ENCODE results near the gene ZDHHC20. TPM values are rescaled to one million over a fixed set of nuclear protein-coding genes. Genes with fewer than 3 reads are reported as not detected.
"Not testable (repeated sequence)": the region's sequence is repeated elsewhere in the genome, so short reads cannot be mapped to it uniquely, and the experiment has no call there.

Gene ZDHHC20
- total RNA-seq, 4 donors from 2014 or later: 29.9 to 104 (median 76.9) TPM

DNA sequence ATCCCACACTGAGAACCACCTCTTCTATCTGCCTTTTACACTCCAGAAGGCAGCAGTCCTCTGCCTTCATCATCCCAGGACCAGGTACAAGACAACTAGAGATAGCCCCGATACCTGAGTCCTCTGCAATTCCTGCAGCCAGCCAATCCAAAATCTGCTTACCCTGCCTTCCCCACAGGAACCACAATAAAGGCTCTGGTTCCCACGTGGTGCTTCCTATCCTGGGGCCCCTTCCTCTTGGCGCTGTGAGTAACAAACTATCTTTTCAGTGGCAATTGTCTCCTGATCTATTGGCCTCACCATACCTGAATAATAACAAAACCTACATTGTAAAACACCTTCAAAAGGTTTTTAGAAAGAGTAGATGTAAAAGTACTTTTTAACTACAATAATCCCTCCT lies 63.1 kb downstream of the ZDHHC20 start:
- no peak for DNase-seq
- Histone ChIP-seq H3K27ac (no peak overlapping the region), H3K4me3 (no peak overlapping the region), H3K9me3 (no peaks in the 10 kb centered on the region), H3K36me3 (peaks cover 0 to 7% (median under 1%) of the 10 kb centered on the region in 4 donors), H3K4me1 (no peaks in the 10 kb centered on the region), H3K27me3 (no peaks in the 10 kb centered on the region)
- in situ Hi-C loops (cut with MboI; ENCODE audit: low pct_ligation_motif_present in 1 of 4, low pct_unique_long_range_greater_than_20kb in 1 of 4, low sequenced_read_pairs in 3 of 4): no loop called here
- intact Hi-C loops (cut with DNase I; ENCODE audit: low total_unique reads): no loop called here
- no peak for TF ChIP-seq EP300 (IDR thresholded peaks at IDR 0.05; ENCODE audit: low read depth)
- TF ChIP-seq, protein P1, sequence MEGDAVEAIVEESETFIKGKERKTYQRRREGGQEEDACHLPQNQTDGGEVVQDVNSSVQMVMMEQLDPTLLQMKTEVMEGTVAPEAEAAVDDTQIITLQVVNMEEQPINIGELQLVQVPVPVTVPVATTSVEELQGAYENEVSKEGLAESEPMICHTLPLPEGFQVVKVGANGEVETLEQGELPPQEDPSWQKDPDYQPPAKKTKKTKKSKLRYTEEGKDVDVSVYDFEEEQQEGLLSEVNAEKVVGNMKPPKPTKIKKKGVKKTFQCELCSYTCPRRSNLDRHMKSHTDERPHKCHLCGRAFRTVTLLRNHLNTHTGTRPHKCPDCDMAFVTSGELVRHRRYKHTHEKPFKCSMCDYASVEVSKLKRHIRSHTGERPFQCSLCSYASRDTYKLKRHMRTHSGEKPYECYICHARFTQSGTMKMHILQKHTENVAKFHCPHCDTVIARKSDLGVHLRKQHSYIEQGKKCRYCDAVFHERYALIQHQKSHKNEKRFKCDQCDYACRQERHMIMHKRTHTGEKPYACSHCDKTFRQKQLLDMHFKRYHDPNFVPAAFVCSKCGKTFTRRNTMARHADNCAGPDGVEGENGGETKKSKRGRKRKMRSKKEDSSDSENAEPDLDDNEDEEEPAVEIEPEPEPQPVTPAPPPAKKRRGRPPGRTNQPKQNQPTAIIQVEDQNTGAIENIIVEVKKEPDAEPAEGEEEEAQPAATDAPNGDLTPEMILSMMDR (IDR thresholded peaks at IDR 0.05): no peak
- TF ChIP-seq POLR2AphosphoS5 (IDR thresholded peaks at IDR 0.05): no peak
- TF ChIP-seq POLR2A (IDR thresholded peaks at IDR 0.05): no peak
- WGBS, 2 donors (ENCODE audit: low coverage in 1 of 2): 81% methylated on average over 3 of the region's 3 CpGs; no CpG with 5 or more reads in 1 of the 2 donors

DNA sequence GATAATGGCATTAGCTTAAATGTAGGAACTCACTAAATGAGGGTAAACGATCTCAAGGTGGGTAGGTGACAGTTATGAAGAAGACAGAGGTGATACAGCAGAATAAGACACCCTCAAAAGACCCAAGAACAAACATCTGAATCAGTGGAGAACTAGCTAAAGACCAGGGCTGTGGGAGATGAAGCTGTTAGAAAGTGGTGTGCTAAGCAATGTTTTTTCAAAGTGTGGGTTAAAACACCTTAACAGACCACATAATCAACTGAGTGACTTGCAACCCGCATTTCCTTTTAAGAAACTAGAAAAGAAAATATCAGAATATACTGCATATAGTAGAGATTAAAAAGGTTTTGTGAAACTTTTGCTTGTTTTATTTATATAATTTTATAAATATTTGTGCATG lies 70.0 kb downstream of the ZDHHC20 start:
- WGBS, 2 donors (ENCODE audit: low coverage in 1 of 2): 89 to 100% methylated on average over 2 of the region's 2 CpGs
- DNase-seq: no peak
- Histone ChIP-seq H3K36me3 (peaks cover 0 to 32% (median 15%) of the 10 kb centered on the region in 4 donors), H3K27ac (no peak overlapping the region), H3K4me3 (no peak overlapping the region), H3K9me3 (no peaks in the 10 kb centered on the region), H3K27me3 (no peaks in the 10 kb centered on the region), H3K4me1 (no peaks in the 10 kb centered on the region)
- intact Hi-C loops (cut with DNase I; ENCODE audit: low total_unique reads): no loop called here
- TF ChIP-seq POLR2AphosphoS5 (IDR thresholded peaks at IDR 0.05) (no peak), POLR2A (IDR thresholded peaks at IDR 0.05) (no peak), EP300 (IDR thresholded peaks at IDR 0.05; ENCODE audit: low read depth) (no peak)
- TF ChIP-seq, protein P1 (IDR thresholded peaks at IDR 0.05): no peak
- in situ Hi-C loops (cut with MboI; ENCODE audit: low pct_ligation_motif_present in 1 of 4, low pct_unique_long_range_greater_than_20kb in 1 of 4, low sequenced_read_pairs in 3 of 4): no loop called here

DNA sequence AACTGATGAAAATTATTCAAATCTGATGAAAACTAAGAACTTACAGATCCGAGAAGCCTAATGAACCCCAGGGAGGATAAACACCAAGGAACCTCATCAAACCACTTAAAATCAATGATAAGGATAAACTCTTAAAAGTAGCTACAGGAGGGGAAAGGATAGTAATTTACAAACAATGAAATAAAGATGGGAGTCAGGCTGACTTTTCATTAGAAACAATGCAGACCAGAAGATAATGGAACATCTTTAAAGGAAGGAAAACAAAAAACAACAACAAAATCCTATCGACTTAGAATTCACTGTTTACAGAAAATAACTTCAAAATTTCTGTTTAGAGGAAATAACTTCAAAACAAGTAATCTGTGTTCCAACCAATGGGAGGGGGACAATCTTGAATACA lies 73.4 kb downstream of the ZDHHC20 start:
- DNase-seq: no peak
- TF ChIP-seq EP300 (IDR thresholded peaks at IDR 0.05; ENCODE audit: low read depth) (no peak), POLR2AphosphoS5 (IDR thresholded peaks at IDR 0.05) (no peak), POLR2A (IDR thresholded peaks at IDR 0.05) (no peak)
- TF ChIP-seq, protein P1 (IDR thresholded peaks at IDR 0.05): no peak
- intact Hi-C loops (cut with DNase I; ENCODE audit: low total_unique reads): no loop called here
- H3K36me3 ChIP-seq: peaks cover 0 to 46% (median 17%) of the 10 kb centered on the region in 4 donors
- H3K4me3 ChIP-seq: no peak overlapping the region
- in situ Hi-C loops (cut with MboI; ENCODE audit: low pct_ligation_motif_present in 1 of 4, low pct_unique_long_range_greater_than_20kb in 1 of 4, low sequenced_read_pairs in 3 of 4): no loop called here
- 94 to 100% methylated on average over 2 of the region's 2 CpGs for WGBS, 2 donors (ENCODE audit: low coverage in 1 of 2)
- H3K27me3 ChIP-seq: no peaks in the 10 kb centered on the region
- H3K9me3 ChIP-seq: no peaks in the 10 kb centered on the region
- H3K4me1 ChIP-seq: no peaks in the 10 kb centered on the region
- H3K27ac ChIP-seq: no peak overlapping the region

DNA sequence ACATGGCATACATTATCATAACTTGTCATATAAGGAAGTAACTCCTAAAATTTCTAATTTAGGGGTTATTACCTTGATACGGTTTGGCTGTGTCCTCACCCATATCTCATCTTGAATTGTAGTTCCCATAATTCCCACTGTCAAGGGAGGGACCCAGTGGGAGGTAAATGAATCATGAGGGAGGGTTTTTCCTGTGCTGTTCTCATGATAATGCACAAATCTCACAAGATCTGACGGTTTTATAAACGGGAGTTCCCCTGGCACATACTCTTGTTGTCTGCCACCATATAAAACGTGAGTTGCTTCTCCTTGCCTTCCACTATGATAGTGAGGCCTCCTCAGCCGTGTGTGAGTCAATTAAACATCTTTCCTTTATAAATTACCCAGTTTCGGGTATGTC lies 76.0 kb downstream of the ZDHHC20 start:
- 80 to 89% methylated on average over 4 to 6 of the region's 6 CpGs for WGBS, 2 donors (ENCODE audit: low coverage in 1 of 2)
- intact Hi-C loops (cut with DNase I; ENCODE audit: low total_unique reads) (no loop called here), in situ Hi-C loops (cut with MboI; ENCODE audit: low pct_ligation_motif_present in 1 of 4, low pct_unique_long_range_greater_than_20kb in 1 of 4, low sequenced_read_pairs in 3 of 4) (no loop called here)
- TF ChIP-seq EP300 (IDR thresholded peaks at IDR 0.05; ENCODE audit: low read depth) (no peak), POLR2A (IDR thresholded peaks at IDR 0.05) (no peak), POLR2AphosphoS5 (IDR thresholded peaks at IDR 0.05) (no peak)
- TF ChIP-seq, protein P1 (IDR thresholded peaks at IDR 0.05): no peak
- Histone ChIP-seq H3K4me3 (no peak overlapping the region), H3K27ac (no peak overlapping the region), H3K9me3 (no peaks in the 10 kb centered on the region), H3K27me3 (no peaks in the 10 kb centered on the region), H3K4me1 (no peaks in the 10 kb centered on the region), H3K36me3 (peaks cover 0 to 47% (median 15%) of the 10 kb centered on the region in 4 donors)
- no peak for DNase-seq

DNA sequence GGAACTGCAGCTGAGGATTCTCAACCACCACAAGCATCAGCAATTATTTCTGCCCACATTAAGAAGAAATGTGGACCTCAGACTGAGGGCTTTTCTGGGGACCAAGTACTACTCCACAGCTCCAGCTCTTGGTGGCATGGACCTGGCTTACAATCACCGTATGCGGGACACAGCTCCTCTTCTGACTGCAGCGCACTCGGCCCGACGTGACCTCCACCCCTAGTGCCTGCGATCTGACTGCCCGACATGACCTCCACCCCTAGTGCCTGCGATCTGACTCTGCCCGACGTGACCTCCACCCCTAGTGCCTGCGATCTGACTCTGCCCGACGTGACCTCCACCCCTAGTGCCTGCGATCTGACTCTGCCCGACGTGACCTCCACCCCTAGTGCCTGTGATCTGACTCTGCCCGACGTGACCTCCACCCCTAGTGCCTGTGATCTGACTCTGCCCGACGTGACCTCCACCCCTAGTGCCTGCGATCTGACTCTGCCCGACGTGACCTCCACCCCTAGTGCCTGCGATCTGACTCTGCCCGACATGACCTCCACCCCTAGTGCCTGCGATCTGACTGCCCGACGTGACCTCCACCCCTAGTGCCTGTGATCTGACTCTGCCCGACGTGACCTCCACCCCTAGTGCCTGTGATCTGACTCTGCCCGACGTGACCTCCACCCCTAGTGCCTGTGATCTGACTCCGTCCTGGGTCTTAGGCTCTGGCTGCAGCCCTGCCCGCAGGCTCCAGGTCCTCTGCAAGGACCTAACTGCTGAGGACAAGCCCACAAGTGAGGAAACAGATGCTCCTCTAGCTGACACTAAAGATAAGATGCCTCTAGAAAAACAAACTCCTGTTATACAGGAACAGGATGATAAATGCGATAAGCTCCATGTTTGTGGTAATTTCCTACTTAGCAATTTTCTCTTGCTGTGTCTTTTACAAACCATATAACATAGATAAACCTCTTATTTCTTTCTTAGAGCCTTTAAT lies 81.8 kb downstream of the ZDHHC20 start:
- H3K36me3 ChIP-seq: peaks cover 0 to 25% (median 11%) of the 10 kb centered on the region in 4 donors
- intact Hi-C loops (cut with DNase I; ENCODE audit: low total_unique reads); DNase-seq; H3K27ac ChIP-seq; in situ Hi-C loops (cut with MboI; ENCODE audit: low pct_ligation_motif_present in 1 of 4, low pct_unique_long_range_greater_than_20kb in 1 of 4, low sequenced_read_pairs in 3 of 4); H3K4me3 ChIP-seq; H3K9me3 ChIP-seq; H3K27me3 ChIP-seq; H3K4me1 ChIP-seq: not testable (repeated sequence)
- WGBS, 2 donors (ENCODE audit: low coverage in 1 of 2): 94 to 100% methylated on average over 3 to 35 of the region's 36 CpGs
